Breast epithelium (tissue), 4 donors: ENCODE measurements around the gene ETV2. TPM values are rescaled to one million over a fixed set of nuclear protein-coding genes. Genes with fewer than 3 reads are reported as not detected.

Source experiments
- DNase-seq, 2 donors: peaks; one replicate each; pipeline ENCODE4 v3.0.0-alpha.2; 2019; ENCODE audit warnings: low spot score in 2 of 2
- H3K27ac ChIP-seq, 2 donors: fragments of 200-600 bp; sonication (generic) in 1 of 2; one replicate each; pipeline ENCODE4 v1.5.1; 2016 to 2019; ENCODE audit warnings: mild to moderate bottlenecking in 1 of 2
- H3K27me3 ChIP-seq, 2 donors: fragments of 200-600 bp; sonication (generic) in 1 of 2; one replicate each; pipeline versions ENCODE4 v1.5.1 to v1.6.0; 2017 to 2019; ENCODE audit warnings: control low read depth in 1 of 2, mild to moderate bottlenecking in 1 of 2
- H3K36me3 ChIP-seq: fragments of 200-600 bp; one replicate; pipeline ENCODE4 v1.5.1; 2019
- H3K4me1 ChIP-seq, 2 donors: fragments of 200-600 bp; sonication (generic); one replicate each; pipeline ENCODE4 v1.5.1; 2016 to 2019; ENCODE audit warnings: control low read depth in 1 of 2
- H3K4me3 ChIP-seq, 3 donors: fragments of 200-600 bp; sonication (generic); 1 replicate in 2 of 3; 2 replicates in 1 of 3; pipeline ENCODE4 v1.5.1; 2016 to 2019; ENCODE audit warnings: mild to moderate bottlenecking in 3 of 3, moderate library complexity in 2 of 3
- H3K9me3 ChIP-seq, 2 donors: fragments of 200-600 bp; sonication (generic) in 1 of 2; one replicate each; pipeline ENCODE4 v1.5.1; 2016 to 2019; ENCODE audit warnings: control low read depth in 1 of 2
- CTCF ChIP-seq, 3 donors: fragments of 450-650 bp; IDR thresholded peaks; one replicate each; pipeline ENCODE4 v1.5.1; 2016 to 2017; ENCODE audit warnings: antibody characterized with exemption in 3 of 3, mild to moderate bottlenecking in 3 of 3, moderate library complexity in 3 of 3
- POLR2A ChIP-seq: fragments of 450-650 bp; IDR thresholded peaks from one replicate; pipeline ENCODE4 v1.6.1; 2016; ENCODE audit warnings: antibody characterized with exemption, mild to moderate bottlenecking, moderate library complexity
- POLR2AphosphoS5 ChIP-seq, 3 donors: sonication (generic); formaldehyde crosslinking; IDR thresholded peaks; one replicate each; pipeline ENCODE4 v1.6.1; 2017; ENCODE audit warnings: antibody characterized with exemption in 3 of 3
- intact Hi-C: fragments of 100-400 bp; cut with DNase I; formaldehyde crosslinking; loops from one replicate; pipeline ENCODE4 v1.15.1; 2023; ENCODE audit warnings: low total_unique reads
- total RNA-seq, 3 donors: library from RNA; depleted of rRNA; stranded (reverse); fragments of >200 nt; gene quantifications; one replicate each; pipeline ENCODE4 v1.1.0, GENCODE V29; 2016

The ETV2 gene
- total RNA-seq, 3 donors from 2014 or later = 0.59 TPM; not detected in 2

- Histone ChIP-seq H3K27ac (peak overlapping the region; percentile 86 to 88), H3K4me3 (peak overlapping the region; percentile 72 to 90 (median 82)), H3K4me1 (peaks cover 5 to 7% of the 10 kb centered on the region in 2 donors), H3K9me3 (no peaks in the 10 kb centered on the region), H3K36me3 (peaks cover 6% of the 10 kb centered on the region), H3K27me3 (no peaks in the 10 kb centered on the region)
- no peak for DNase-seq
- no peak for TF ChIP-seq POLR2AphosphoS5 (IDR thresholded peaks at IDR 0.05)
- no peak for TF ChIP-seq POLR2A
- TF ChIP-seq CTCF (IDR thresholded peaks at IDR 0.05) = no peak
- intact Hi-C loops = no loop called here
Measured at GRCh38 chr19:35628264-35628564, 13.3 kb upstream of the ETV2 start.

GRCh38 chr19:35628565-35629331 lies 12.8 kb upstream of the ETV2 start, which contains the start of gene RBM42:
Gene RBM42 (plus strand): TSS chr19:35629036. CDS start chr19:35629154, 118 bp downstream.
- Histone ChIP-seq H3K36me3 (peaks cover 6% of the 10 kb centered on the region), H3K27ac (peak within 1 kb of the TSS; percentile 86 to 88), H3K27me3 (no peaks in the 10 kb centered on the region), H3K4me1 (peaks cover 5 to 7% of the 10 kb centered on the region in 2 donors), H3K9me3 (no peaks in the 10 kb centered on the region), H3K4me3 (peak within 1 kb of the TSS; percentile 72 to 90 (median 82))
- DNase-seq = peak; percentile 97 to 99
- peak; percentile 80 for TF ChIP-seq POLR2A
- peak in 1 of 3 donors; percentile 18 for TF ChIP-seq CTCF (IDR thresholded peaks at IDR 0.05)
- peak; percentile 97 to 98 (median 98) for TF ChIP-seq POLR2AphosphoS5 (IDR thresholded peaks at IDR 0.05)
- intact Hi-C loops = no loop called here

GRCh38 chr19:35629332-35629633 lies 12.3 kb upstream of the ETV2 start:
- H3K36me3 ChIP-seq = peaks cover 6% of the 10 kb centered on the region
- H3K4me1 ChIP-seq = peaks cover 5 to 7% of the 10 kb centered on the region in 2 donors
- H3K27ac ChIP-seq = peak overlapping the region; percentile 86 to 88
- H3K4me3 ChIP-seq = peak overlapping the region; percentile 72 to 90 (median 82)
- intact Hi-C loops = no loop called here
- no peaks in the 10 kb centered on the region for H3K9me3 ChIP-seq
- no peak for DNase-seq
- no peak for TF ChIP-seq POLR2AphosphoS5 (IDR thresholded peaks at IDR 0.05)
- no peak for TF ChIP-seq CTCF (IDR thresholded peaks at IDR 0.05)
- TF ChIP-seq POLR2A = no peak
- H3K27me3 ChIP-seq = no peaks in the 10 kb centered on the region

GRCh38 chr19:35633727-35634440 lies 7.7 kb upstream of the ETV2 start:
- H3K36me3 ChIP-seq = peaks cover 6% of the 10 kb centered on the region
- TF ChIP-seq POLR2AphosphoS5 (IDR thresholded peaks at IDR 0.05) (no peak), POLR2A (no peak), CTCF (IDR thresholded peaks at IDR 0.05) (no peak)
- no peak for DNase-seq
- no peak overlapping the region for H3K4me3 ChIP-seq
- H3K27ac ChIP-seq = no peak overlapping the region
- peaks cover 5 to 7% of the 10 kb centered on the region in 2 donors for H3K4me1 ChIP-seq
- H3K27me3 ChIP-seq = no peaks in the 10 kb centered on the region
- no peaks in the 10 kb centered on the region for H3K9me3 ChIP-seq
- intact Hi-C loops = no loop called here

- Histone ChIP-seq H3K4me3 (no peak overlapping the region), H3K27me3 (no peaks in the 10 kb centered on the region), H3K36me3 (peaks cover 6% of the 10 kb centered on the region), H3K9me3 (no peaks in the 10 kb centered on the region), H3K27ac (no peak overlapping the region), H3K4me1 (no peaks in the 10 kb centered on the region)
- intact Hi-C loops = no loop called here
- no peak for TF ChIP-seq POLR2AphosphoS5 (IDR thresholded peaks at IDR 0.05)
- TF ChIP-seq CTCF (IDR thresholded peaks at IDR 0.05) = no peak
- no peak for TF ChIP-seq POLR2A
- no peak for DNase-seq
Measured at GRCh38 chr19:35636651-35637050, 4.9 kb upstream of the ETV2 start.
